ENCODE results near the gene ATP8B1.

DNA sequence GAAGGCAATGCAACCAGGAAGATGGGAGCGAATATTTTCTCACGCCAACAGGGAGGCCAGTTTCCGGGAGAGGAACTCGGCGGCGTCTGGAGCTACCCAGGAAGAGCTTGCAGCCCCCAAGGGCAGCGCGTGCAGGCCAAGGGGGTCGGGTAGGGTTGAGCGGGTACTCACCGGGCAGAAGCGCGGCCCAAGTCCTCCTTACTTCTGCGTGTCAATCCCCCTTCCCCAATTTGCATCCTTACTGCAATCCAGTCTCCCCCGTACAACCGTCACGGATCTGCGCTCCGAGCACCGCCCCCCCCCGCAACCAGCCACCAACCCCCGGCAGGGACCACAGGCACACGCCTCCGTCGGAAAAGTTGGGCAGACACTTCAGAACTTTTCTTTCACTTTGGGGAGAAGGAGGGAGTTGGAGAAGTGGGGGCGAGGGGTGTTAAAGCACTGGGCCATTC, 1.3 kb downstream of the ATP8B1 start:
- TF ChIP-seq, protein P1, sequence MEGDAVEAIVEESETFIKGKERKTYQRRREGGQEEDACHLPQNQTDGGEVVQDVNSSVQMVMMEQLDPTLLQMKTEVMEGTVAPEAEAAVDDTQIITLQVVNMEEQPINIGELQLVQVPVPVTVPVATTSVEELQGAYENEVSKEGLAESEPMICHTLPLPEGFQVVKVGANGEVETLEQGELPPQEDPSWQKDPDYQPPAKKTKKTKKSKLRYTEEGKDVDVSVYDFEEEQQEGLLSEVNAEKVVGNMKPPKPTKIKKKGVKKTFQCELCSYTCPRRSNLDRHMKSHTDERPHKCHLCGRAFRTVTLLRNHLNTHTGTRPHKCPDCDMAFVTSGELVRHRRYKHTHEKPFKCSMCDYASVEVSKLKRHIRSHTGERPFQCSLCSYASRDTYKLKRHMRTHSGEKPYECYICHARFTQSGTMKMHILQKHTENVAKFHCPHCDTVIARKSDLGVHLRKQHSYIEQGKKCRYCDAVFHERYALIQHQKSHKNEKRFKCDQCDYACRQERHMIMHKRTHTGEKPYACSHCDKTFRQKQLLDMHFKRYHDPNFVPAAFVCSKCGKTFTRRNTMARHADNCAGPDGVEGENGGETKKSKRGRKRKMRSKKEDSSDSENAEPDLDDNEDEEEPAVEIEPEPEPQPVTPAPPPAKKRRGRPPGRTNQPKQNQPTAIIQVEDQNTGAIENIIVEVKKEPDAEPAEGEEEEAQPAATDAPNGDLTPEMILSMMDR (conservative IDR thresholded peaks at IDR 0.05; ENCODE audit: low read depth, low read length): no peak
- TF ChIP-seq CEBPB (IDR thresholded peaks at IDR 0.05; ENCODE audit: low read depth, low read length) (no peak), POLR2A (IDR thresholded peaks at IDR 0.05; ENCODE audit: low read depth, low read length) (no peak), RCOR1 (IDR thresholded peaks at IDR 0.05; ENCODE audit: insufficient replicate concordance, low read length) (no peak), BHLHE40 (IDR thresholded peaks at IDR 0.05; ENCODE audit: low read depth, low read length) (no peak), MAZ (IDR thresholded peaks at IDR 0.05; ENCODE audit: borderline replicate concordance, low read depth, low read length) (no peak), RAD21 (IDR thresholded peaks at IDR 0.05; ENCODE audit: low read length) (no peak), MAFK (IDR thresholded peaks at IDR 0.05; ENCODE audit: low read depth, low read length) (no peak), FOS (IDR thresholded peaks at IDR 0.05; ENCODE audit: low read depth, low read length) (no peak), RFX5 (IDR thresholded peaks at IDR 0.05; ENCODE audit: low read depth, low read length) (no peak), MXI1 (IDR thresholded peaks at IDR 0.05; ENCODE audit: borderline replicate concordance, low read depth, low read length) (no peak), NFE2L2 (IDR thresholded peaks at IDR 0.05; ENCODE audit: low read depth, low read length) (no peak)
- TF ChIP-seq, protein P2, sequence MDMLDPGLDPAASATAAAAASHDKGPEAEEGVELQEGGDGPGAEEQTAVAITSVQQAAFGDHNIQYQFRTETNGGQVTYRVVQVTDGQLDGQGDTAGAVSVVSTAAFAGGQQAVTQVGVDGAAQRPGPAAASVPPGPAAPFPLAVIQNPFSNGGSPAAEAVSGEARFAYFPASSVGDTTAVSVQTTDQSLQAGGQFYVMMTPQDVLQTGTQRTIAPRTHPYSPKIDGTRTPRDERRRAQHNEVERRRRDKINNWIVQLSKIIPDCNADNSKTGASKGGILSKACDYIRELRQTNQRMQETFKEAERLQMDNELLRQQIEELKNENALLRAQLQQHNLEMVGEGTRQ (IDR thresholded peaks at IDR 0.05; ENCODE audit: low read depth, low read length): no peak
- TF ChIP-seq, protein P3, sequence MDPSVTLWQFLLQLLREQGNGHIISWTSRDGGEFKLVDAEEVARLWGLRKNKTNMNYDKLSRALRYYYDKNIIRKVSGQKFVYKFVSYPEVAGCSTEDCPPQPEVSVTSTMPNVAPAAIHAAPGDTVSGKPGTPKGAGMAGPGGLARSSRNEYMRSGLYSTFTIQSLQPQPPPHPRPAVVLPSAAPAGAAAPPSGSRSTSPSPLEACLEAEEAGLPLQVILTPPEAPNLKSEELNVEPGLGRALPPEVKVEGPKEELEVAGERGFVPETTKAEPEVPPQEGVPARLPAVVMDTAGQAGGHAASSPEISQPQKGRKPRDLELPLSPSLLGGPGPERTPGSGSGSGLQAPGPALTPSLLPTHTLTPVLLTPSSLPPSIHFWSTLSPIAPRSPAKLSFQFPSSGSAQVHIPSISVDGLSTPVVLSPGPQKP (IDR thresholded peaks at IDR 0.05; ENCODE audit: borderline replicate concordance, low read depth, low read length): no peak
